HG02610 (cell line): Measurements from ENCODE around the gene PIK3IP1.

Experiments
- ATAC-seq: cut with Tn5 transposase; IDR thresholded peaks from one replicate; pipeline ENCODE4 v1.9.1; 2021; ENCODE audit warnings: mild to moderate bottlenecking, moderate library complexity; ENCODE audit not compliant: unreplicated experiment

The PIK3IP1 gene

GRCh38 chr22:31279821-31280505 lies 12.3 kb downstream of the PIK3IP1 start:
- no peak for ATAC-seq

- no peak for ATAC-seq
Measured at GRCh38 chr22:31279327-31279669, 13.0 kb downstream of the PIK3IP1 start.

GRCh38 chr22:31278626-31279326 lies 13.5 kb downstream of the PIK3IP1 start:
- ATAC-seq, result no peak

GRCh38 chr22:31278151-31278621 lies 14.1 kb downstream of the PIK3IP1 start:
- ATAC-seq, result no peak

GRCh38 chr22:31277741-31278140 lies 14.5 kb downstream of the PIK3IP1 start:
- no peak for ATAC-seq

- no peak for ATAC-seq
Measured at GRCh38 chr22:31276426-31277167, 15.7 kb downstream of the PIK3IP1 start.

- no peak for ATAC-seq
Measured at GRCh38 chr22:31275576-31275975, 16.7 kb downstream of the PIK3IP1 start.

- ATAC-seq, result no peak
Measured at GRCh38 chr22:31275018-31275417, 17.3 kb downstream of the PIK3IP1 start.

GRCh38 chr22:31274017-31274416 lies 18.3 kb downstream of the PIK3IP1 start:
- ATAC-seq, result no peak

- no peak for ATAC-seq
Measured at GRCh38 chr22:31272522-31273446, 19.5 kb downstream of the PIK3IP1 start.

GRCh38 chr22:31271485-31271884 lies 20.8 kb downstream of the PIK3IP1 start:
- ATAC-seq, result no peak

- ATAC-seq, result no peak
Measured at GRCh38 chr22:31271026-31271425, 21.3 kb downstream of the PIK3IP1 start.

- no peak for ATAC-seq
Measured at GRCh38 chr22:31269892-31270579, 22.3 kb downstream of the PIK3IP1 start.

GRCh38 chr22:31268281-31268680 lies 24.0 kb downstream of the PIK3IP1 start:
- no peak for ATAC-seq

- ATAC-seq, result no peak
Measured at GRCh38 chr22:31263896-31264640, 28.2 kb downstream of the PIK3IP1 start.

- ATAC-seq, result no peak
Measured at GRCh38 chr22:31262312-31263133, 29.8 kb downstream of the PIK3IP1 start.

GRCh38 chr22:31260474-31260856 lies 31.8 kb downstream of the PIK3IP1 start:
- no peak for ATAC-seq

GRCh38 chr22:31259798-31260473 lies 32.4 kb downstream of the PIK3IP1 start:
- ATAC-seq, result no peak
